Measurements from ENCODE around the gene ZC3H7A. TPM values are rescaled to one million over a fixed set of nuclear protein-coding genes. Genes with fewer than 3 reads are reported as not detected.

Gene ZC3H7A
- total and polyA plus RNA-seq, 2 of the 8 experiments (the other 6 are each of a cell fraction or from before 2014, with no cell fraction given), result 32.0 to 55.9 TPM

- Histone ChIP-seq H3K36me3 (ENCODE audit: control insufficient read depth in 2 of 4, insufficient read depth in 4 of 4, low read length in 3 of 4) (peaks cover 0 to 3% (median 0%) of the 10 kb centered on the region in 4 experiments; a peak in 3 of 8 replicates), H3K56ac (replicated peaks; ENCODE audit: insufficient read length, low read depth, low read length) (no peak overlapping the region), H4K5ac (ENCODE audit: insufficient read length, low read depth, low read length) (no peak overlapping the region), H3K14ac (ENCODE audit: insufficient read length) (no peak overlapping the region), H3K4ac (replicated peaks; ENCODE audit: insufficient read length, low read depth, low read length) (no peak overlapping the region), H4K8ac (ENCODE audit: extremely low read depth, insufficient read depth, low read length) (no peak overlapping the region), H3K79me1 (ENCODE audit: low read depth, low read length) (peaks cover 10% of the 10 kb centered on the region; the same call in 1 of the 2 replicates), H3K4me1 (replicated peaks in 1 of 4; ENCODE audit: control insufficient read depth in 3 of 4, insufficient read depth in 4 of 4, low read length in 3 of 4) (no peaks in the 10 kb centered on the region), H2BK15ac (ENCODE audit: low read length) (no peak overlapping the region), H4K91ac (replicated peaks; ENCODE audit: insufficient read length, low read length) (no peak overlapping the region), H2BK120ac (replicated peaks; ENCODE audit: low read depth, low read length) (no peak overlapping the region), H3K23me2 (ENCODE audit: low read depth, low read length) (no peaks in the 10 kb centered on the region; the same call in 1 of the 2 replicates), H3K79me2 (ENCODE audit: control insufficient read depth in 1 of 2, insufficient read depth in 2 of 2, low read length in 2 of 2) (peaks cover 0 to 54% of the 10 kb centered on the region in 2 experiments; a peak in 2 of 4 replicates), H2AK5ac (ENCODE audit: low read depth, low read length) (no peak overlapping the region), H2BK12ac (ENCODE audit: low read depth, low read length) (no peak overlapping the region), H3K4me3 (ENCODE audit: extremely low read depth in 1 of 4, insufficient read depth in 2 of 4, low read depth in 3 of 4, low read length in 4 of 4) (no peak overlapping the region), H4K20me1 (replicated peaks in 1 of 2; ENCODE audit: control insufficient read depth in 1 of 2, insufficient read depth in 2 of 2, low read length in 2 of 2) (peaks cover 2 to 5% of the 10 kb centered on the region in 2 experiments), H2AFZ (ENCODE audit: low read length) (no peak overlapping the region), H3K27me3 (replicated peaks in 1 of 4; ENCODE audit: control insufficient read depth in 3 of 4, extremely low read depth in 1 of 4, insufficient read depth in 3 of 4, low read length in 3 of 4) (no peaks in the 10 kb centered on the region), H3K18ac (ENCODE audit: extremely low read depth, low read length) (no peak overlapping the region), H3K4me2 (ENCODE audit: insufficient read depth in 1 of 2, low read depth in 2 of 2, low read length in 2 of 2) (no peak overlapping the region), H2BK5ac (ENCODE audit: low read depth, low read length) (no peak overlapping the region), H3K9me3 (ENCODE audit: insufficient read depth in 2 of 2, low read depth in 1 of 2, low read length in 1 of 2) (no peaks in the 10 kb centered on the region), H3K23ac (ENCODE audit: insufficient read length) (no peak overlapping the region), H3K27ac (ENCODE audit: low read depth, low read length) (no peak overlapping the region), H2BK20ac (ENCODE audit: low read length) (no peak overlapping the region), H3K9ac (replicated peaks in 1 of 4; ENCODE audit: extremely low read depth in 1 of 4, low read depth in 3 of 4, low read length in 3 of 4) (no peak overlapping the region)
- FAIRE-seq (no peak), DNase-seq (ENCODE audit: low read depth in 1 of 2, low spot score in 2 of 2) (no peak)
- ChIA-PET POLR2A (ENCODE audit: partially characterized antibody) (interaction anchor here (0.6 to 0.7 kb wide), 3 partner anchors 34 to 1687 kb away, joined by 3 to 4 read pairs (median 4); no protein-coding TSS in a partner anchor), CTCF (ENCODE audit: partially characterized antibody) (interaction anchor here (0.9 to 1.3 kb wide), 2 partner anchors 69 to 284 kb away, joined by 4 read pairs; no protein-coding TSS in a partner anchor)
- TF ChIP-seq CREB1 (IDR thresholded peaks at IDR 0.05) (no peak), USF2 (IDR thresholded peaks at IDR 0.05; ENCODE audit: low read length) (no peak), SAP30 (IDR thresholded peaks at IDR 0.05; ENCODE audit: insufficient read depth, insufficient replicate concordance, low read length) (no peak), CHD1 (IDR thresholded peaks at IDR 0.05; ENCODE audit: low read depth, low read length) (no peak), CTBP2 (IDR thresholded peaks at IDR 0.05; ENCODE audit: borderline replicate concordance, insufficient read depth, insufficient read length, low read length) (no peak), RBBP5 (IDR thresholded peaks at IDR 0.05; ENCODE audit: borderline replicate concordance, low read depth, low read length) (no peak), EGR1 (IDR thresholded peaks at IDR 0.05; ENCODE audit: borderline replicate concordance, low read depth, low read length) (no peak), POLR2A (IDR thresholded peaks at IDR 0.05; ENCODE audit: control extremely low read depth in 1 of 2, low read depth in 2 of 2, low read length in 2 of 2) (no peak), PHF8 (conservative IDR thresholded peaks at IDR 0.05; ENCODE audit: low read depth, low read length) (no peak), KDM4A (IDR thresholded peaks at IDR 0.05; ENCODE audit: low read depth, low read length, severe bottlenecking) (no peak), SUZ12 (IDR thresholded peaks at IDR 0.05; ENCODE audit: low read length) (no peak), RAD21 (IDR thresholded peaks at IDR 0.05 in 1 of 2, conservative IDR thresholded peaks at IDR 0.05 in 1 of 2; ENCODE audit: low read depth in 2 of 2, low read length in 2 of 2) (no peak), YY1 (IDR thresholded peaks at IDR 0.05; ENCODE audit: low read depth, low read length) (no peak), TCF12 (IDR thresholded peaks at IDR 0.05; ENCODE audit: low read depth, low read length) (no peak)
Measured at GRCh38 chr16:11784038-11784369, 13.1 kb downstream of the ZC3H7A start.
